Measurements from ENCODE around the gene EPGN. TPM values are rescaled to one million over a fixed set of nuclear protein-coding genes. Genes with fewer than 3 reads are reported as not detected.

The EPGN gene
- total RNA-seq, 2 donors from 2014 or later: not detected

Other genes starting within 250 kb of the EPGN start
- 10 to 100 TPM in 1 of 2 donors, 1 to 10 TPM in 1; 5.1 to 32.8 TPM for gene CXCL2, start 209.3 kb upstream of the EPGN start, total RNA-seq
- gene MTHFD2L, start 150.4 kb upstream of the EPGN start, total RNA-seq: 1 to 10 TPM; 8.2 to 8.7 TPM
- 1 to 10 TPM; 5.0 to 6.4 TPM for gene EREG, start 56.7 kb downstream of the EPGN start, total RNA-seq
- 10 to 100 TPM; 30.0 to 42.3 TPM for gene AREG, start 136.7 kb downstream of the EPGN start, total RNA-seq

Data from left colon (tissue), 2 donors.